NCI-H2196 treated with DMSO at 0.1 percent for 48 hours (cell line): ENCODE measurements around the gene C4orf36.
A peak's percentile ranks its signal among the peaks of the same experiment; 100 is the strongest.
"Not testable (repeated sequence)": the region's sequence is repeated elsewhere in the genome, so short reads cannot be mapped to it uniquely, and the experiment has no call there.

Experiments used
- DNase-seq: peaks from one replicate; lab custom pipeline; 2025; ENCODE audit not compliant: unreplicated experiment; lab: John Stamatoyannopoulos, UW

The C4orf36 gene

DNA sequence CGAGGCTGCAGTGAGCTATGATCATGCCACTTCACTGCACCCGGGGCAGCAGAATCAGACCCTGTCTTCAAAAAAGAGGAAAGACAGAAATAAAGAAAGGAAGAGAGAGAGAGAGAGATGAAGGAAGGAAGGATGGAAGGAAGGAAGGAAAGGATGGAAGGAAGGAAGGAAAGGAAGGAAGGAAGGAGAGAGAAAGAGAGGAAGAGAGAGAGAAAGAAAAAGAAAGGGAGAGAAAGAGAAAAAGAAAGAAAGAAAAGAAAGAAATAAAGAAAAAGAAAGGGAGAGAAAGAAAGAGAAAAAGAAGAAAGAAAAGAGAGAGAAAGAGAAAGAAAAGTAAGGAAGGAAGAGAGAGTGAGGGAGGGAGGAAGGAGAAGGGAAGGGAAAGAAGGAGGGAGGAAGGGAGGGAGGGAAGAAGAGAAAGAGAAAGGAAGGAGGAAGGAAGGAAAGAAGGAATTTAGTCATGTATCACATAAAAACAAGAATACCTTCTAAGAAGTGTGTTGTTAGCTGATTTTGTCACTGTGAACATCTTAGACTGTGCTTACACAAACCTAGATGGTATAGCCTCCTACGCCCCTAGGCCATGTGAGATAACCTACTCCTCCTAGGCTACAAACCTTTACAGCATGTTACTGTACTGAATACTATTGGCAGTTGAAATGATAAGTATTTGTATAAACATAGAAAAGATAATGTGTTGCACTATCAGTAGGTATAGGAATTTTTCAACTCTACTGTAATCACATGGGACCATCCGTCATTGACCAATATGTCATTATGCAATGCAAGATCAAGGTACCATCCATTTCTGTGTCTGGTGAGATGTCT is 25.2 kb upstream of the C4orf36 start:
- no peak for DNase-seq

GRCh38 chr4:86916392-86916791 is 24.2 kb upstream of the C4orf36 start:
- DNase-seq = no peak

GRCh38 chr4:86910820-86911684 is 18.8 kb upstream of the C4orf36 start:
- DNase-seq = no peak

DNA sequence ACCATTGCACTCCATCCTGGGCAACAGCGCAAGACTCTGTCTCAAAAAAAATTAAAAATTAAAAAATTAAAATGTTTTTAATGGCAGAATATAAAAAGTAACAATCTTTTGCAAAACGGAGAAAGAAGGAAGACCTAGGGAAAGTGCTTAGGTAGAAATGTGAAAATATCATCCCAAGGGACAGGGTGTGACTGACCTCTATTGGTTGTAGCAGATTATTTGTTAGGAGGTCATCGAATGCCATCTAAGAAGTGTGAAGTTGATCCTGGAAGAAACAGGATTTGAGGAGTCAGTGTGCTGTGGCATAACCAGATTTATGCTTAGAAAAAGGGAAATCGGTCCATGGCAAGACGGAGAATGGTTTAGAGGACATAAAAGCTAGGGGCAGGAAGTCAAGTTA is 18.1 kb upstream of the C4orf36 start:
- no peak for DNase-seq

DNA sequence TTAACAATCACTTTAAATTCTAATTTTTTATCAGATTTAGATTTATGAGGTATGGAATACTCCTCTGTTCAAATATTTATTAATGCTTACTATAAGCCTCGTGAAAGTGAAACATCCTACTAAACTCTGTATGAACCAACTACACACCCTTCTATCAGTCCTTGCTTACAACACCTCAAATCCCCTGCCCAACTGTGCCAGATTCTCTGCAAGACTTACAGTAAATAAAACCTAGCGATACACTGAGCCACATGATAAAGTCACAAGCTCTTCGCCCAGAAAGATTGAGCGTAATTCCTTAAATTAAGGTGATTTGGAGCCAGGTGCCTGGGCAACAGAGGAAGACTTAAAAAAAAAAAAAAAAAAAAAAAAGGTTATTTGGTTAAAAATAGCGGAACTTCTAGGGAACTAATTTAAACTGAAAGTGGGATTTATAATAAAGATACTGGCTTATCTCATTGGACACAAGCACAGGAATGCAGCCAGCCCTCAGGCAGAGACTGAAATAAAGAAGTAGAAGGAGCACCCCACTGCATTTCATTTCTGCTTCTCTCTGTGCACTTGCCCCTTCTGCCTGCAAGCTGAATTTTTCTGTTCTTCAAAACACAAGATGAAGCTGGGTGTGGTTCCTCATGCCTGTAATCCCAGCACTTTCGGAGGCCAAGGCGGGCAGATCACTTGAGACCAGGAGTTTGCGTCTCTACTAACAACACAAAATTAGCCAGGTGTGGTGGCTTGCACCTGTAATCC is 17.5 kb upstream of the C4orf36 start:
- no peak for DNase-seq

- no peak for DNase-seq
Measured at GRCh38 chr4:86908251-86908657, 16.0 kb upstream of the C4orf36 start.

- no peak for DNase-seq
Measured at GRCh38 chr4:86901864-86902263, 9.6 kb upstream of the C4orf36 start.

DNA sequence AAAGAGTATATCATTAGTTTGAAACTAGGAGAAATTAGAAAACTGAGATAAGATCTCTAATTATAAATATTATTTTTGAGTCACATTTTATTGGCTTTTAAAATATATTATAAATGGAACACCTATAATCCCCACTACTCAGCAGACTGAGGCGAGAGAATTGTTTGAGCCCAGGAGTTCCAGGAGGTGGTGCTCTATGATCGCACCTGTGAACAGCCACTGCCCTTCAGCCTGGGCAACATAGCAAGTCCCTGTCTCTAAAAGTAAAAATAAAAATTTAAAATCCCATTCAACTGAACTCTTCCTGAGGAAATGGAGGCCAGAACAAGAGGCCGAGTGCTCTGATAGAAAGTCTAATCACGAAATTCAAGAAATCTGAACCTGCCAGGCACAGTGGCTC is 6.3 kb upstream of the C4orf36 start:
- no peak for DNase-seq

GRCh38 chr4:86896596-86896995 is 4.4 kb upstream of the C4orf36 start:
- no peak for DNase-seq

GRCh38 chr4:86895692-86896488 is 3.7 kb upstream of the C4orf36 start:
- DNase-seq = peak; percentile 7

- no peak for DNase-seq
Measured at GRCh38 chr4:86894455-86894854, 2.2 kb upstream of the C4orf36 start.

DNA sequence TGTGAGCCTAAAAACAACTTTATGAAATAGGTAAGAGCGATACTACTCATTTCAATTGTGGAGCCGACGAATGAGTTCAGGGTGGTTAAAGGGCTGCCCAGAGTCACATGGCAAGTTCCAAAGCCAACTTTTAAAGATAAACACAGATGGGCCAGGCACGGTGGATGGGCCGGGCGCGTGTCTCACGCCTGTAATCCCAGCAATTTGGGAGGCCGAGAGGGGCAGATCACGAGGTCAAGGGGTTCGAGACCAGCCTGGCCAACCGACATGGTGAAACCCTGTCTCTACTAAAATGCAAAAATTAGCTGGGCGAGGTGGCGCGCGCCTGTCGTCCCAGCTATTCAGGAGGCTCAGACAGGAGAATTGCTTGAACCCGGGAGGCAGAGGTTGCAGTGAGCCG is 914 bp upstream of the C4orf36 start:
- no peak for DNase-seq

- DNase-seq = no peak
Measured at GRCh38 chr4:86892636-86892960, 376 bp upstream of the C4orf36 start.

DNA sequence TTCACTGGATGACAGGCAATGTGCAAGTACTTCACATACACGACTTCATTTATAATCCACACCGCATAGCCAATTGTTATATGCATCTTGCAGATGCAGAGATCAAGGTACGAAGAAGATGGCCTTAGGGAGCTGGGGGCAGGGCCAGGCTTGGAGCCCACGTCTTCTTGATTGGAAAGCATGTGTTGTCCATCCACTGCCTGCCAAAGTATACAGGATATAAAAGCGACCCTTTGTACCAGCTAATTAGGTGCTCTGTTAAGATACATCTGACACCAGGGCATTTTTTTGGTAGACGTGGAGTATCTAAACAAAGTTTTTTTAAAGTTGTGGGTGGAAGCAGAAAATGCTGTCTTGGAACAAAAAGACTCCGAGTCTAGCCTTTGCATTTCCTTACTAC is 1.4 kb downstream of the C4orf36 start:
- DNase-seq = no peak

DNA sequence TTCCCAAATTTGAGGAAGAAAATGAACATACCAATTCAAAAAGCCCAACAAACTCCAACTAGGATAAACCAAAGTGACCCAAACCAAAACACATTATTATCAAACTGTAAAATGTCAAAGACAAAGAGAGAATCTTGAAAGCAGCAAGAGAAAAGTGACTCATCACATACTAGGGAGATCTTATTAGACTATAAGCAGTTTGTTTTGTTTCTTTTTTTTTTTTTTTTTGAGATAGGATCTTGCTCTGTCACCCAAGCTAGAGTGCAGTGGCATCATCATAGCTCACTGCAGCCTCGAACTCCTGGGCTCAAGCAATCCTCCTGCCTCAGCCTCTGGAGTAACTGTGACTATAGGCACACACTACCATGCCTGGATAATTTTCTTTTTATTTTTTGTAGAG is 12.6 kb downstream of the C4orf36 start:
- DNase-seq = no peak

DNA sequence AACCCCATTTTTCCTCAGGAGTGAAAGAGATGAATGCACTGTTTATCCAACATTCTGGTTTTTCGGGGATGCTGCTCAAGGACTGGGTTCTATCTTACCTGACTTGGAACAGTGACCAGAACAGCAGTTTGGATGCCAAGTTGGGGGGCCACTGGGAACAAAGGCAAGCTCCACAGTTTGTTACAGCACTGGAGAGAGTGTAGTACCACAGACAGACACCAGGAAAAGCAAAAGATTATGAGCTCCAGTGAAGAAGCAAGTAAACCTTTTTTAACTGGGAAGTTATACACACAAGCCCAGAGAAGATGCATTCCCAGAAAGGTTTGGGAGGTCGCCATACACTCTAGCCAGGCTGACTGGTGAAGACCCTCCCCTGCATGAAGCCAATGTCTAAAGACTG is 13.6 kb downstream of the C4orf36 start:
- DNase-seq = no peak

- DNase-seq = no peak
Measured at GRCh38 chr4:86876894-86877685, 15.1 kb downstream of the C4orf36 start.

- not testable (repeated sequence) for DNase-seq
Measured at GRCh38 chr4:86875436-86875835, 16.8 kb downstream of the C4orf36 start.

GRCh38 chr4:86872135-86872534 is 20.1 kb downstream of the C4orf36 start:
- DNase-seq = no peak

GRCh38 chr4:86870442-86871069 is 21.7 kb downstream of the C4orf36 start:
- no peak for DNase-seq
